ENCODE measurements around the gene TRIM33. TPM values are rescaled to one million over a fixed set of nuclear protein-coding genes. Genes with fewer than 3 reads are reported as not detected.

TRIM33 gene
- total and polyA plus RNA-seq, 2 of the 8 experiments (the other 6 are each of a cell fraction or from before 2014, with no cell fraction given): 17.1 to 52.3 TPM

DNA sequence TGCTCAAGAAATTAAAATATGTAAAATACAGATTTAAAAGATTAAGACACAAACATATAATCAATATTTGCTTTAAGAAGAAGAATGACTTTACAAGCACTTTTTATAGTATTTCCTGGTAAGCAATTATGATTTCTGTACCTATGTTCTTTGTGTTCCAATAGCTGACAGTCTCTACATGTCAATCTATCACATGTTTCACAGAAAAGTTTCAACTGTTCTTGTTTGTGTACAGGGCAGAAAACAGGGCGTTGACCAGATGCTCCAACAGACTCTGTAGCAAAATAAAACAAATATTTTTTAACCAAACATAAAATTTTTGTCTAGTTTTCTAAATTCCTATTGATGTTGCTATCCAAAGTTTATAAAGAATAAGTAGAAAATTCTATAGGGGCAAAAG lies 48.0 kb downstream of the TRIM33 start:
- ChIA-PET POLR2A (ENCODE audit: partially characterized antibody) (no interaction called here), CTCF (ENCODE audit: partially characterized antibody) (interaction anchor here (0.6 kb wide), 1 partner anchor 34 kb away, joined by 3 read pairs; no protein-coding TSS in a partner anchor)
- no peak for DNase-seq (ENCODE audit: low read depth in 1 of 2, low spot score in 2 of 2)
- H4K20me1 ChIP-seq (replicated peaks in 1 of 2; ENCODE audit: control insufficient read depth in 1 of 2, insufficient read depth in 2 of 2, low read length in 2 of 2): peaks cover 4 to 9% of the 10 kb centered on the region in 2 experiments
- H3K56ac ChIP-seq (replicated peaks; ENCODE audit: insufficient read length, low read depth, low read length): no peak overlapping the region
- no peak overlapping the region for H3K23ac ChIP-seq (ENCODE audit: insufficient read length)
- no peaks in the 10 kb centered on the region for H3K27me3 ChIP-seq (replicated peaks in 1 of 4; ENCODE audit: control insufficient read depth in 3 of 4, extremely low read depth in 1 of 4, insufficient read depth in 3 of 4, low read length in 3 of 4)
- H3K18ac ChIP-seq (ENCODE audit: extremely low read depth, low read length): no peak overlapping the region
- peaks cover 0 to 8% (median 1%) of the 10 kb centered on the region in 4 experiments; a peak in 4 of 8 replicates for H3K36me3 ChIP-seq (ENCODE audit: control insufficient read depth in 2 of 4, insufficient read depth in 4 of 4, low read length in 3 of 4)
- H3K14ac ChIP-seq (ENCODE audit: insufficient read length): no peak overlapping the region
- H3K27ac ChIP-seq (ENCODE audit: low read depth, low read length): no peak overlapping the region
- H4K91ac ChIP-seq (replicated peaks; ENCODE audit: insufficient read length, low read length): no peak overlapping the region
- H3K4ac ChIP-seq (replicated peaks; ENCODE audit: insufficient read length, low read depth, low read length): no peak overlapping the region
- H2AK5ac ChIP-seq (ENCODE audit: low read depth, low read length): no peak overlapping the region
- H4K5ac ChIP-seq (ENCODE audit: insufficient read length, low read depth, low read length): no peak overlapping the region
- 75% methylated on average over 1 of the region's 1 CpG; no CpG with 5 or more reads in 1 of the 2 experiments for WGBS, 2 experiments (ENCODE audit: extremely low coverage in 1 of 2, insufficient coverage in 1 of 2, insufficient read length in 1 of 2, insufficient replicate concordance in 2 of 2, low coverage in 1 of 2, low lambda C conversion rate in 2 of 2, missing lambda C conversion rate in 1 of 2)
- peaks cover 0 to 9% (median 2%) of the 10 kb centered on the region in 4 experiments; a peak in 2 of 7 replicates for H3K4me1 ChIP-seq (replicated peaks in 1 of 4; ENCODE audit: control insufficient read depth in 3 of 4, insufficient read depth in 4 of 4, low read length in 3 of 4)
- H4K8ac ChIP-seq (ENCODE audit: extremely low read depth, insufficient read depth, low read length): no peak overlapping the region
- H3K9ac ChIP-seq (replicated peaks in 1 of 4; ENCODE audit: extremely low read depth in 1 of 4, low read depth in 3 of 4, low read length in 3 of 4): no peak overlapping the region
- H3K9me3 ChIP-seq (ENCODE audit: insufficient read depth in 2 of 2, low read depth in 1 of 2, low read length in 1 of 2): no peaks in the 10 kb centered on the region
- no peak overlapping the region for H2AFZ ChIP-seq (ENCODE audit: low read length)
- H2BK20ac ChIP-seq (ENCODE audit: low read length): no peak overlapping the region
- H3K4me2 ChIP-seq (ENCODE audit: insufficient read depth in 1 of 2, low read depth in 2 of 2, low read length in 2 of 2): no peak overlapping the region
- peaks cover 6% of the 10 kb centered on the region; the same call in 1 of the 2 replicates for H3K79me1 ChIP-seq (ENCODE audit: low read depth, low read length)
- no peak overlapping the region for H2BK12ac ChIP-seq (ENCODE audit: low read depth, low read length)
- no peak overlapping the region for H2BK120ac ChIP-seq (replicated peaks; ENCODE audit: low read depth, low read length)
- no peaks in the 10 kb centered on the region for H3K23me2 ChIP-seq (ENCODE audit: low read depth, low read length)
- H3K4me3 ChIP-seq (ENCODE audit: extremely low read depth in 1 of 4, insufficient read depth in 2 of 4, low read depth in 3 of 4, low read length in 4 of 4): no peak overlapping the region
- peaks cover 0 to 64% of the 10 kb centered on the region in 2 experiments; a peak in 3 of 4 replicates for H3K79me2 ChIP-seq (ENCODE audit: control insufficient read depth in 1 of 2, insufficient read depth in 2 of 2, low read length in 2 of 2)
- no peak overlapping the region for H2BK15ac ChIP-seq (ENCODE audit: low read length)
- no peak for FAIRE-seq
- no peak overlapping the region for H2BK5ac ChIP-seq (ENCODE audit: low read depth, low read length)
- TF ChIP-seq KDM1A (IDR thresholded peaks at IDR 0.05; ENCODE audit: borderline replicate concordance, low read length): no peak
- TF ChIP-seq PHF8 (conservative IDR thresholded peaks at IDR 0.05; ENCODE audit: low read depth, low read length): no peak
- no peak for TF ChIP-seq RAD21 (IDR thresholded peaks at IDR 0.05 in 1 of 2, conservative IDR thresholded peaks at IDR 0.05 in 1 of 2; ENCODE audit: low read depth in 2 of 2, low read length in 2 of 2)
- no peak for TF ChIP-seq SUZ12 (IDR thresholded peaks at IDR 0.05; ENCODE audit: low read length)
